GM23338 (cell line): ENCODE results near the gene AMZ1. TPM values are rescaled to one million over a fixed set of nuclear protein-coding genes. Genes with fewer than 3 reads are reported as not detected.

Experiments used
- ATAC-seq: fragments of 200-7000 bp; cut with Tn5 transposase; 3 replicates; pipeline ENCODE4 v1.9.1; 2020
- DNase-seq: peaks from one replicate; pipeline ENCODE4 v3.0.0-alpha.2; 2015; ENCODE audit warnings: low spot score
- H2AFZ ChIP-seq: fragments of 200-600 bp; sonication (generic); 2 replicates; pipeline ENCODE4 v1.8.0; 2016; ENCODE audit warnings: antibody characterized with exemption, mild to moderate bottlenecking, moderate library complexity
- H3F3A ChIP-seq: fragments of 200-600 bp; sonication (generic); replicated peaks from 2 replicates; pipeline ENCODE4 v1.8.0; 2017; ENCODE audit warnings: antibody characterized with exemption, mixed run types, low read depth
- H3K27ac ChIP-seq: fragments of 200-600 bp; sonication (generic); 2 replicates; pipeline ENCODE4 v1.6.1; 2016; ENCODE audit warnings: low read depth
- H3K27me3 ChIP-seq: fragments of 200-600 bp; sonication (generic); 2 replicates; pipeline ENCODE4 v1.8.0; 2016; ENCODE audit warnings: mild to moderate bottlenecking, mixed run types, moderate library complexity; ENCODE audit not compliant: insufficient read depth
- H3K36me3 ChIP-seq: fragments of 200-600 bp; sonication (generic); 2 replicates; pipeline ENCODE4 v1.8.0; 2016; ENCODE audit warnings: mild to moderate bottlenecking; ENCODE audit not compliant: insufficient read depth
- H3K4me1 ChIP-seq: fragments of 200-600 bp; sonication (generic); 2 replicates; pipeline ENCODE4 v1.8.0; 2016; ENCODE audit warnings: mild to moderate bottlenecking, moderate library complexity; ENCODE audit not compliant: insufficient read depth
- H3K4me2 ChIP-seq: fragments of 200-600 bp; sonication (generic); 2 replicates; pipeline ENCODE4 v1.7.1; 2017; ENCODE audit warnings: mixed run types
- H3K4me3 ChIP-seq: fragments of 200-600 bp; sonication (generic); 2 replicates; pipeline ENCODE4 v1.6.1; 2016; ENCODE audit warnings: mixed run types
- H3K79me2 ChIP-seq: fragments of 200-600 bp; sonication (generic); replicated peaks from 2 replicates; pipeline ENCODE4 v1.8.0; 2017; ENCODE audit warnings: mild to moderate bottlenecking; ENCODE audit not compliant: insufficient read depth
- H3K9me2 ChIP-seq: fragments of 200-600 bp; sonication (generic); 2 replicates; pipeline ENCODE4 v1.8.0; 2017; ENCODE audit not compliant: insufficient read depth
- H4K20me1 ChIP-seq: fragments of 200-600 bp; sonication (generic); replicated peaks from 2 replicates; pipeline ENCODE4 v1.8.0; 2017; ENCODE audit warnings: mild to moderate bottlenecking; ENCODE audit not compliant: insufficient read depth
- H3K27ac Mint-ChIP-seq: 2 replicates; pipeline ENCODE4 v1.8.0; 2020; ENCODE audit warnings: inconsistent platforms, mild to moderate bottlenecking, moderate library complexity, mixed read lengths
- H3K27me3 Mint-ChIP-seq: 3 replicates; pipeline ENCODE4 v1.8.0; 2022; ENCODE audit warnings: low read depth, mild to moderate bottlenecking, moderate library complexity, mixed read lengths, inconsistent platforms; ENCODE audit not compliant: insufficient read depth, poor library complexity
- H3K36me3 Mint-ChIP-seq: 3 replicates; pipeline ENCODE4 v1.8.0; 2021; ENCODE audit warnings: low read depth, mild to moderate bottlenecking, inconsistent platforms, moderate library complexity, mixed read lengths
- H3K4me1 Mint-ChIP-seq: 3 replicates; pipeline ENCODE4 v1.8.0; 2020; ENCODE audit warnings: mild to moderate bottlenecking, inconsistent platforms, mixed read lengths
- H3K4me3 Mint-ChIP-seq: 3 replicates; pipeline ENCODE4 v1.8.0; 2021; ENCODE audit warnings: moderate library complexity, mild to moderate bottlenecking, inconsistent platforms, mixed read lengths
- H3K9me3 Mint-ChIP-seq: 3 replicates; pipeline ENCODE4 v1.8.0; 2020; ENCODE audit warnings: moderate library complexity, mild to moderate bottlenecking, inconsistent platforms, mixed read lengths
- CREB1 ChIP-seq: fragments of 250-450 bp; sonication (Bioruptor Pico); IDR thresholded peaks from 2 replicates; pipeline ENCODE4 v1.5.0; 2020; ENCODE audit warnings: low read depth, mild to moderate bottlenecking, moderate library complexity
- NANOG ChIP-seq: IDR thresholded peaks from 2 replicates; pipeline ENCODE4 v1.6.1; 2016; ENCODE audit warnings: antibody characterized with exemption, borderline replicate concordance
- POLR2AphosphoS5 ChIP-seq: IDR thresholded peaks from 2 replicates; pipeline ENCODE4 v1.6.1; 2016; ENCODE audit warnings: antibody characterized with exemption, low read depth
- ZNF114 ChIP-seq: fragments of 250-450 bp; sonication (Bioruptor Pico); IDR thresholded peaks from 2 replicates; pipeline ENCODE4 v1.5.0; 2020; ENCODE audit warnings: mild to moderate bottlenecking, moderate library complexity
- ZNF331 ChIP-seq: fragments of 250-450 bp; sonication (Bioruptor Pico); IDR thresholded peaks from 2 replicates; pipeline ENCODE4 v1.5.0; 2020; ENCODE audit warnings: low read depth, mild to moderate bottlenecking, moderate library complexity
- polyA plus RNA-seq: library from polyadenylated mRNA; unstranded; fragments of >200 nt; fragmentation: Nextera tagmentation; extraction: Ambion mirVana; gene quantifications from 2 replicates; pipeline ENCODE4 v1.2.1, GENCODE V29; 2016
- total RNA-seq: library from RNA; depleted of rRNA; stranded (reverse); fragments of >200 nt; shearing (Covaris generic); gene quantifications from 2 replicates; pipeline ENCODE4 v1.2.3, GENCODE V29; 2014
- TF ChIP-seq, protein P1 (sequence below): fragments of 250-450 bp; sonication (Bioruptor Pico); IDR thresholded peaks from 2 replicates; pipeline ENCODE4 v1.5.0; 2020; ENCODE audit warnings: mild to moderate bottlenecking, moderate library complexity

AMZ1 gene
- total and polyA plus RNA-seq, 2 experiments from 2014 or later, result 0.73 to 4.5 TPM

DNA sequence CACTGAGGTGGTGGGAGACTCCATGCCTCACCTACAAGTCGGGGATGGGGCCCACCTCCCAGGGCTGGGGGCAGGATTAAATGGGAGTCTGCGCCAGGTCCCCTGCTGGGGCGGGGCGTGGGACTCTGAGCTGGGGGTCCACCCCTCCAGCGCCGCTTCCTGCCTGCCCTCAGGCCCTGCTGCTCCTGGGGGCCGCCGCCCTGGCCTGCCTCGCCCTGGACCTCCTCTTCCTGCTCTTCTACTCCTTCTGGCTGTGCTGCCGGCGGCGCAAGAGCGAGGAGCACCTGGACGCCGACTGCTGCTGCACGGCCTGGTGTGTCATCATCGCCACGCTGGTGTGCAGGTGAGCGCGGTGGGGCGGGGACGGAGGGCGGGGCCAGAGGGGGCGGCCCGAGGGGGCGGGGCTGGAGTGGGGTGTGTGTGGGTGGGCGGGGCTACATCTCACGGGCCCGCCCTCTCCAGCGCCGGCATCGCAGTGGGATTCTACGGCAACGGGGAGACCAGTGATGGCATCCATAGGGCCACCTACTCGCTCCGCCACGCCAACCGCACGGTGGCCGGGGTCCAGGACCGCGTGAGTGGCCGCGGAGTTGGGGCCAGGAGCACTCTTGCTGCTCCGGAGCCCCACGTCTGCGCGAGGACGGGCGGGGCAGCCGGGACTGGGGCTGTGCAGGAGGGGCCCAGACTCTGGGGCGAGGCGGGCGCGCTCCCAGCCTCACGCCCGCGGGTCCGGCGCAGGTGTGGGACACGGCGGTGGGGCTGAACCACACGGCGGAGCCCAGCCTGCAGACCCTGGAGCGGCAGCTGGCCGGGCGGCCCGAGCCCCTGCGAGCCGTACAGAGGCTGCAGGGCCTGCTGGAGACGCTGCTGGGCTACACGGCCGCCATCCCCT, 41.1 kb upstream of the AMZ1 start:
- Mint-ChIP-seq H3K9me3 (no peaks in the 10 kb centered on the region), H3K27ac (peak overlapping the region; percentile 95), H3K4me1 (peaks cover 24% of the 10 kb centered on the region), H3K27me3 (peaks cover 22% of the 10 kb centered on the region), H3K4me3 (no peak overlapping the region), H3K36me3 (peaks cover 21% of the 10 kb centered on the region)
- H3K27me3 ChIP-seq, result no peaks in the 10 kb centered on the region
- DNase-seq (peak; percentile 89), ATAC-seq (peak; percentile 73)
- H3F3A ChIP-seq, result 0 out of 2 replicates have a peak, but pooled peaks cover 6% of the 10 kb centered on the region
- H3K79me2 ChIP-seq, result peaks cover 26% of the 10 kb centered on the region
- peak; percentile 77 for TF ChIP-seq POLR2AphosphoS5
- TF ChIP-seq, protein P1, sequence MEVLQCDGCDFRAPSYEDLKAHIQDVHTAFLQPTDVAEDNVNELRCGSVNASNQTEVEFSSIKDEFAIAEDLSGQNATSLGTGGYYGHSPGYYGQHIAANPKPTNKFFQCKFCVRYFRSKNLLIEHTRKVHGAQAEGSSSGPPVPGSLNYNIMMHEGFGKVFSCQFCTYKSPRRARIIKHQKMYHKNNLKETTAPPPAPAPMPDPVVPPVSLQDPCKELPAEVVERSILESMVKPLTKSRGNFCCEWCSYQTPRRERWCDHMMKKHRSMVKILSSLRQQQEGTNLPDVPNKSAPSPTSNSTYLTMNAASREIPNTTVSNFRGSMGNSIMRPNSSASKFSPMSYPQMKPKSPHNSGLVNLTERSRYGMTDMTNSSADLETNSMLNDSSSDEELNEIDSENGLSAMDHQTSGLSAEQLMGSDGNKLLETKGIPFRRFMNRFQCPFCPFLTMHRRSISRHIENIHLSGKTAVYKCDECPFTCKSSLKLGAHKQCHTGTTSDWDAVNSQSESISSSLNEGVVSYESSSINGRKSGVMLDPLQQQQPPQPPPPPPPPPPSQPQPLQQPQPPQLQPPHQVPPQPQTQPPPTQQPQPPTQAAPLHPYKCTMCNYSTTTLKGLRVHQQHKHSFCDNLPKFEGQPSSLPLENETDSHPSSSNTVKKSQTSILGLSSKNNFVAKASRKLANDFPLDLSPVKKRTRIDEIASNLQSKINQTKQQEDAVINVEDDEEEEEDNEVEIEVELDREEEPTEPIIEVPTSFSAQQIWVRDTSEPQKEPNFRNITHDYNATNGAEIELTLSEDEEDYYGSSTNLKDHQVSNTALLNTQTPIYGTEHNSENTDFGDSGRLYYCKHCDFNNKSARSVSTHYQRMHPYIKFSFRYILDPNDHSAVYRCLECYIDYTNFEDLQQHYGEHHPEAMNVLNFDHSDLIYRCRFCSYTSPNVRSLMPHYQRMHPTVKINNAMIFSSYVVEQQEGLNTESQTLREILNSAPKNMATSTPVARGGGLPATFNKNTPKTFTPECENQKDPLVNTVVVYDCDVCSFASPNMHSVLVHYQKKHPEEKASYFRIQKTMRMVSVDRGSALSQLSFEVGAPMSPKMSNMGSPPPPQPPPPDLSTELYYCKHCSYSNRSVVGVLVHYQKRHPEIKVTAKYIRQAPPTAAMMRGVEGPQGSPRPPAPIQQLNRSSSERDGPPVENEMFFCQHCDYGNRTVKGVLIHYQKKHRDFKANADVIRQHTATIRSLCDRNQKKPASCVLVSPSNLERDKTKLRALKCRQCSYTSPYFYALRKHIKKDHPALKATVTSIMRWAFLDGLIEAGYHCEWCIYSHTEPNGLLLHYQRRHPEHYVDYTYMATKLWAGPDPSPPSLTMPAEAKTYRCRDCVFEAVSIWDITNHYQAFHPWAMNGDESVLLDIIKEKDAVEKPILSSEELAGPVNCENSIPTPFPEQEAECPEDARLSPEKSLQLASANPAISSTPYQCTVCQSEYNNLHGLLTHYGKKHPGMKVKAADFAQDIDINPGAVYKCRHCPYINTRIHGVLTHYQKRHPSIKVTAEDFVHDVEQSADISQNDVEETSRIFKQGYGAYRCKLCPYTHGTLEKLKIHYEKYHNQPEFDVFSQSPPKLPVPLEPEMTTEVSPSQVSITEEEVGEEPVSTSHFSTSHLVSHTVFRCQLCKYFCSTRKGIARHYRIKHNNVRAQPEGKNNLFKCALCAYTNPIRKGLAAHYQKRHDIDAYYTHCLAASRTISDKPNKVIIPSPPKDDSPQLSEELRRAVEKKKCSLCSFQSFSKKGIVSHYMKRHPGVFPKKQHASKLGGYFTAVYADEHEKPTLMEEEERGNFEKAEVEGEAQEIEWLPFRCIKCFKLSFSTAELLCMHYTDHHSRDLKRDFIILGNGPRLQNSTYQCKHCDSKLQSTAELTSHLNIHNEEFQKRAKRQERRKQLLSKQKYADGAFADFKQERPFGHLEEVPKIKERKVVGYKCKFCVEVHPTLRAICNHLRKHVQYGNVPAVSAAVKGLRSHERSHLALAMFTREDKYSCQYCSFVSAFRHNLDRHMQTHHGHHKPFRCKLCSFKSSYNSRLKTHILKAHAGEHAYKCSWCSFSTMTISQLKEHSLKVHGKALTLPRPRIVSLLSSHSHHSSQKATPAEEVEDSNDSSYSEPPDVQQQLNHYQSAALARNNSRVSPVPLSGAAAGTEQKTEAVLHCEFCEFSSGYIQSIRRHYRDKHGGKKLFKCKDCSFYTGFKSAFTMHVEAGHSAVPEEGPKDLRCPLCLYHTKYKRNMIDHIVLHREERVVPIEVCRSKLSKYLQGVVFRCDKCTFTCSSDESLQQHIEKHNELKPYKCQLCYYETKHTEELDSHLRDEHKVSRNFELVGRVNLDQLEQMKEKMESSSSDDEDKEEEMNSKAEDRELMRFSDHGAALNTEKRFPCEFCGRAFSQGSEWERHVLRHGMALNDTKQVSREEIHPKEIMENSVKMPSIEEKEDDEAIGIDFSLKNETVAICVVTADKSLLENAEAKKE (CRISPR knock-in tag), result no peak
- peak overlapping the region; percentile 94 for H3K27ac ChIP-seq
- H3K36me3 ChIP-seq, result peaks cover 3% of the 10 kb centered on the region; the same call in 1 of the 2 replicates
- H4K20me1 ChIP-seq, result no peaks in the 10 kb centered on the region; the same call in 1 of the 2 replicates
- H3K4me1 ChIP-seq, result peaks cover 31% of the 10 kb centered on the region
- peak overlapping the region; percentile 43; the same call in 1 of the 2 replicates for H3K4me3 ChIP-seq
- H3K4me2 ChIP-seq, result peak overlapping the region; percentile 72
- H3K9me2 ChIP-seq, result no peaks in the 10 kb centered on the region
- no peak overlapping the region for H2AFZ ChIP-seq

DNA sequence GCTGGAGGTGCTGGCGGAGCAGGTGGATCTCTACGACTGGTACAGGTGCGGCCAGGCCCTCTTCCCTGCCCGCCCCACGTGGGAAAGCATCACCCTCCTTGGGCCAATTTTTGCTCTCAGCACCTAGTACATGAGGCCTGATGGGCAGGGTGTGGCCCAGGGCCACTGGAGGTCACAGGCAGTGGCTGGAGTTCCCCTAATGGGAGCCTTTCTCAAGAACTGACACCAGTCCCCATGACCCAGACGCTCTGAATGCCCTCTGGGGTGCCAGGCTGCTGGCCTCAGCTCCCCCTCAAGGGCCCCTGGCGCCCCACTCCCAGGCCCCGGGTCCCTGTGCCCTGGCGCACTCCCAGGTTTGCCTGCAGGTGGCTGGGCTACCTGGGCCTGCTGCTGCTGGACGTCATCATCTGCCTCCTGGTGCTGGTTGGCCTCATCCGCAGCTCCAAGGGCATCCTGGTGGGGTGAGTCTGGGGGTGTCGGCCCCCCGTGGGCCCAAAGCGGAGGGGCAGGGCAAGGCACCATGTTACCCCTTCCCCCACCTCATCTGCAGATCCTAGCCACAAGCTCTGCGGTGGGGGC, 40.3 kb upstream of the AMZ1 start:
- Mint-ChIP-seq H3K36me3 (peaks cover 28% of the 10 kb centered on the region), H3K4me1 (peaks cover 24% of the 10 kb centered on the region), H3K4me3 (no peak overlapping the region), H3K27me3 (peaks cover 26% of the 10 kb centered on the region), H3K27ac (no peak overlapping the region), H3K9me3 (no peaks in the 10 kb centered on the region)
- H3F3A ChIP-seq, result 0 out of 2 replicates have a peak, but pooled peaks cover 7% of the 10 kb centered on the region
- no peak overlapping the region for H3K4me2 ChIP-seq
- peaks cover 30% of the 10 kb centered on the region for H3K4me1 ChIP-seq
- H4K20me1 ChIP-seq, result no peaks in the 10 kb centered on the region; the same call in 1 of the 2 replicates
- ATAC-seq, result no peak
- no peak overlapping the region for H2AFZ ChIP-seq
- H3K27ac ChIP-seq, result no peak overlapping the region
- no peaks in the 10 kb centered on the region for H3K9me2 ChIP-seq
- peaks cover 18% of the 10 kb centered on the region for H3K79me2 ChIP-seq
- H3K36me3 ChIP-seq, result peaks cover 3% of the 10 kb centered on the region; the same call in 1 of the 2 replicates
- no peak for DNase-seq
- H3K4me3 ChIP-seq, result no peak overlapping the region
- no peaks in the 10 kb centered on the region for H3K27me3 ChIP-seq
- TF ChIP-seq ZNF331 (no peak), ZNF114 (CRISPR knock-in tag) (no peak), NANOG (no peak), CREB1 (no peak), POLR2AphosphoS5 (no peak)
